H9 (cell line): ENCODE measurements around the gene FBXW4. TPM values are rescaled to one million over a fixed set of nuclear protein-coding genes. Genes with fewer than 3 reads are reported as not detected.

Experiments used
- DNase-seq: peaks from one replicate; pipeline ENCODE4 v3.0.0-alpha.2; 2017
- H2AFZ ChIP-seq: one replicate; pipeline ENCODE4 v1.6.1; 2013; ENCODE audit warnings: mild to moderate bottlenecking, low read length, control low read depth, moderate library complexity
- H2AK5ac ChIP-seq: 2 replicates; pipeline ENCODE4 v1.6.1; 2013; ENCODE audit warnings: low read length, control low read depth, mixed read lengths; ENCODE audit not compliant: insufficient read length
- H2BK120ac ChIP-seq: one replicate; pipeline ENCODE4 v1.6.1; 2013; ENCODE audit warnings: low read depth, mild to moderate bottlenecking, low read length, control low read depth, inconsistent platforms; ENCODE audit not compliant: poor library complexity, severe bottlenecking
- H2BK12ac ChIP-seq: 2 replicates; pipeline ENCODE4 v1.6.1; 2013; ENCODE audit warnings: low read length, control low read depth, mixed read lengths, low read depth; ENCODE audit not compliant: insufficient read length
- H2BK15ac ChIP-seq: 2 replicates; pipeline ENCODE4 v1.6.1; 2013; ENCODE audit warnings: low read depth, low read length, control low read depth
- H2BK20ac ChIP-seq: one replicate; pipeline ENCODE4 v1.6.1; 2013; ENCODE audit warnings: low read depth, mild to moderate bottlenecking, low read length, control low read depth, inconsistent platforms; ENCODE audit not compliant: poor library complexity, severe bottlenecking
- H2BK5ac ChIP-seq: 2 replicates; pipeline ENCODE4 v1.6.1; 2013; ENCODE audit warnings: low read length, control low read depth, mixed read lengths; ENCODE audit not compliant: insufficient read length
- H3K14ac ChIP-seq: 2 replicates; pipeline ENCODE4 v1.6.1; 2013; ENCODE audit warnings: low read length, control low read depth; ENCODE audit not compliant: insufficient read depth
- H3K18ac ChIP-seq: 2 replicates; pipeline ENCODE4 v1.6.1; 2013; ENCODE audit warnings: low read depth, mild to moderate bottlenecking, mixed read lengths, low read length, control low read depth; ENCODE audit not compliant: insufficient read length
- H3K23ac ChIP-seq: 2 replicates; pipeline ENCODE4 v1.6.1; 2013; ENCODE audit warnings: low read length, control low read depth, mixed read lengths, low read depth; ENCODE audit not compliant: insufficient read length
- H3K23me2 ChIP-seq: 2 replicates; pipeline ENCODE4 v1.6.1; 2013; ENCODE audit warnings: low read depth, mild to moderate bottlenecking, mixed read lengths, low read length, control low read depth; ENCODE audit not compliant: insufficient read length, poor library complexity, severe bottlenecking
- H3K27ac ChIP-seq: 2 replicates; pipeline ENCODE4 v1.5.1; 2013; ENCODE audit warnings: low read length, control low read depth, mixed read lengths, low read depth; ENCODE audit not compliant: insufficient read length
- H3K27me3 ChIP-seq: 2 replicates; pipeline ENCODE4 v1.6.1; 2013; ENCODE audit warnings: low read length, control low read depth, inconsistent platforms; ENCODE audit not compliant: insufficient read depth
- H3K4ac ChIP-seq: 2 replicates; pipeline ENCODE4 v1.6.1; 2013; ENCODE audit warnings: low read depth, mild to moderate bottlenecking, control low read depth, inconsistent platforms, low read length, moderate library complexity
- H3K4me1 ChIP-seq: 2 replicates; pipeline ENCODE4 v1.6.1; 2013; ENCODE audit warnings: low read length, control low read depth, inconsistent platforms; ENCODE audit not compliant: insufficient read depth
- H3K4me2 ChIP-seq: 2 replicates; pipeline ENCODE4 v1.6.1; 2013; ENCODE audit warnings: low read length, control low read depth, mixed read lengths; ENCODE audit not compliant: insufficient read length, insufficient read depth
- H3K56ac ChIP-seq: 2 replicates; pipeline ENCODE4 v1.6.1; 2013; ENCODE audit warnings: low read depth, mild to moderate bottlenecking, mixed read lengths, low read length, control low read depth; ENCODE audit not compliant: insufficient read length
- H3K79me1 ChIP-seq: 2 replicates; pipeline ENCODE4 v1.6.1; 2013; ENCODE audit warnings: low read depth, mild to moderate bottlenecking, moderate library complexity, low read length, control low read depth, inconsistent platforms; ENCODE audit not compliant: insufficient read depth, poor library complexity, severe bottlenecking
- H3K79me2 ChIP-seq: 2 replicates; pipeline ENCODE4 v1.6.1; 2013; ENCODE audit warnings: low read length, control low read depth, inconsistent platforms; ENCODE audit not compliant: insufficient read depth
- H3K9ac ChIP-seq: 2 replicates; pipeline ENCODE4 v1.6.1; 2013; ENCODE audit warnings: low read length, control low read depth, mixed read lengths; ENCODE audit not compliant: insufficient read length; ENCODE audit errors: extremely low read depth
- H3K9me3 ChIP-seq: one replicate; pipeline ENCODE4 v1.6.1; 2013; ENCODE audit warnings: low read depth, low read length, inconsistent platforms; ENCODE audit not compliant: control insufficient read depth
- H3T11ph ChIP-seq: one replicate; pipeline ENCODE4 v1.6.1; 2013; ENCODE audit warnings: mild to moderate bottlenecking, low read length, control low read depth, inconsistent platforms
- H4K20me1 ChIP-seq: one replicate; pipeline ENCODE4 v1.6.1; 2013; ENCODE audit not compliant: control insufficient read depth, insufficient read length, insufficient read depth
- H4K5ac ChIP-seq: 2 replicates; pipeline ENCODE4 v1.6.1; 2013; ENCODE audit warnings: low read depth, mild to moderate bottlenecking, mixed read lengths, low read length, control low read depth; ENCODE audit not compliant: insufficient read length
- H4K8ac ChIP-seq: replicated peaks from 2 replicates; pipeline ENCODE4 v1.6.1; 2013; ENCODE audit warnings: low read length, control low read depth, mixed read lengths, low read depth; ENCODE audit not compliant: insufficient read length
- H4K91ac ChIP-seq: 2 replicates; pipeline ENCODE4 v1.6.1; 2013; ENCODE audit warnings: low read depth, mild to moderate bottlenecking, moderate library complexity, mixed read lengths, low read length, control low read depth; ENCODE audit not compliant: insufficient read length
- H3K27ac Mint-ChIP-seq, 3 experiments: 2 replicates in 2 of 3; 3 replicates in 1 of 3; pipeline ENCODE4 v1.8.0; 2020 to 2021; ENCODE audit warnings: mixed read lengths in 3 of 3, mild to moderate bottlenecking in 1 of 3, moderate library complexity in 1 of 3
- H3K27me3 Mint-ChIP-seq: 2 replicates; pipeline ENCODE4 v1.8.0; 2021; ENCODE audit warnings: low read depth, mild to moderate bottlenecking, moderate library complexity, mixed read lengths
- H3K36me3 Mint-ChIP-seq, 3 experiments: 2 replicates in 2 of 3; 3 replicates in 1 of 3; pipeline ENCODE4 v1.8.0; 2020 to 2021; ENCODE audit warnings: low read depth in 3 of 3, mixed read lengths in 3 of 3; ENCODE audit not compliant: insufficient read depth in 1 of 3
- H3K4me1 Mint-ChIP-seq, 2 experiments: 2 replicates each; pipeline ENCODE4 v1.8.0; 2020; ENCODE audit warnings: mixed read lengths in 2 of 2
- H3K4me3 Mint-ChIP-seq, 2 experiments: 2 replicates in 1 of 2; 3 replicates in 1 of 2; pipeline ENCODE4 v1.8.0; 2020 to 2021; ENCODE audit warnings: mild to moderate bottlenecking in 2 of 2, mixed read lengths in 2 of 2, moderate library complexity in 1 of 2
- H3K9me3 Mint-ChIP-seq, 2 experiments: 2 replicates in 1 of 2; 3 replicates in 1 of 2; pipeline ENCODE4 v1.8.0; 2020; ENCODE audit warnings: mild to moderate bottlenecking in 2 of 2, mixed read lengths in 2 of 2, moderate library complexity in 1 of 2
- WGBS: extraction: QIAGEN DNeasy Blood & Tissue Kit; methylation state at CpG from one replicate; pipeline ENCODE4 v1.1.7; 2013; ENCODE audit warnings: missing lambda C conversion rate, low lambda C conversion rate, mixed read lengths; ENCODE audit not compliant: insufficient read length; ENCODE audit errors: extremely low coverage; 5-methylcytosine and 5-hydroxymethylcytosine counted together
- total RNA-seq: library from RNA; stranded (reverse); gene quantifications from 2 replicates; pipeline ENCODE4 v1.2.1, GENCODE V29; 2021
- TF ChIP-seq, protein P1 (sequence below): fragments of 200-600 bp; sonication (generic); conservative IDR thresholded peaks from 3 replicates; pipeline ENCODE4 v1.8.0; 2021; ENCODE audit warnings: antibody characterized with exemption, mild to moderate bottlenecking

The FBXW4 gene
- total RNA-seq, 1 experiment from 2014 or later, result 41.6 TPM

DNA sequence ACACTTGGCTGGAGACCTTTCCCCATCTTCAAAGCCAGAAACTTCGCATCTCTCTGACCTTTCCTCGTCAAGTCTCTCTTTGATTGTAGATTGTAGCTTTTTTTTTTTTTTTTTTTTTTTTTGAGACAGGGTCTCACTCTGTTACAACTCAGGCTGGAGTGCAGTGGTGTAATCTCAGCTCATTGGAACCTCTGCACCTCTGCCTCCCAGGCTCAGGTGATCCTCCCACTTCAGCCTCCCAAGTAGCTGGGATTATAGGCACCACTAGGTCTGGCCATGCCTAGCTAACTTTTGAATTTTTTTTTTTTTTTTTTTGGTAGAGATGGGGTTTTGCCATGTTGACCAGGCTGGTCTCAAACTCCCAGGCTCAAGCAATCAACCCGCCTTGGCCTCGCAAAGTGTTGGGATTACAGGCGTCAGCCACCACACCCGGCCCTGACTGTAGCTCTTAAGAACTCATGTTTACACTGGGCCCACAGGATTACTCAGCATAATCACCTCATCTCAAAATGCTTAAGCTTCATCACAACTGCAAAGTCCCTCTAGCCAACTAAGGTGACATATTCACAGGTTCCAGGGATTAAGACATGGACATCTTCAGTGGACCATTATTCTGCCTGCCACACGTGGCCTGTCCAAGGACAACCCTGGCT is 118.6 kb downstream of the FBXW4 start:
- H3K27ac Mint-ChIP-seq, result no peak overlapping the region

More for the DNA sequence above, 118.6 kb downstream of the FBXW4 start:
- Histone ChIP-seq H3K27ac (no peak overlapping the region), H2BK5ac (no peak overlapping the region), H4K20me1 (peaks cover 3% of the 10 kb centered on the region), H3K9ac (no peak overlapping the region), H3K14ac (no peak overlapping the region), H3K9me3 (no peaks in the 10 kb centered on the region), H3K18ac (no peak overlapping the region), H3K4ac (no peak overlapping the region), H4K5ac (no peak overlapping the region), H3K27me3 (peaks cover 6% of the 10 kb centered on the region; the same call in 1 of the 2 replicates), H2BK20ac (no peak overlapping the region), H3K23me2 (no peaks in the 10 kb centered on the region), H3K4me2 (no peak overlapping the region), H3T11ph (no peak overlapping the region), H2BK15ac (no peak overlapping the region), H2AFZ (no peak overlapping the region), H3K79me1 (no peaks in the 10 kb centered on the region), H2AK5ac (no peak overlapping the region), H3K23ac (no peak overlapping the region), H2BK120ac (no peak overlapping the region), H3K79me2 (no peaks in the 10 kb centered on the region), H3K56ac (no peak overlapping the region), H2BK12ac (no peak overlapping the region), H3K4me1 (0 out of 2 replicates have a peak, but pooled peaks cover 2% of the 10 kb centered on the region), H4K8ac (no peak overlapping the region), H4K91ac (no peak overlapping the region)
- Mint-ChIP-seq H3K4me3 (no peak overlapping the region), H3K36me3 (peaks cover 18 to 39% (median 32%) of the 10 kb centered on the region in 3 experiments), H3K27me3 (peaks cover 32% of the 10 kb centered on the region), H3K4me1 (peaks cover 24 to 33% of the 10 kb centered on the region in 2 experiments), H3K9me3 (peaks cover 3 to 8% of the 10 kb centered on the region in 2 experiments; a peak in 4 of 5 replicates)
- no CpG with 5 or more reads among the region's 7 CpGs for WGBS
- DNase-seq, result no peak
- TF ChIP-seq, protein P1, sequence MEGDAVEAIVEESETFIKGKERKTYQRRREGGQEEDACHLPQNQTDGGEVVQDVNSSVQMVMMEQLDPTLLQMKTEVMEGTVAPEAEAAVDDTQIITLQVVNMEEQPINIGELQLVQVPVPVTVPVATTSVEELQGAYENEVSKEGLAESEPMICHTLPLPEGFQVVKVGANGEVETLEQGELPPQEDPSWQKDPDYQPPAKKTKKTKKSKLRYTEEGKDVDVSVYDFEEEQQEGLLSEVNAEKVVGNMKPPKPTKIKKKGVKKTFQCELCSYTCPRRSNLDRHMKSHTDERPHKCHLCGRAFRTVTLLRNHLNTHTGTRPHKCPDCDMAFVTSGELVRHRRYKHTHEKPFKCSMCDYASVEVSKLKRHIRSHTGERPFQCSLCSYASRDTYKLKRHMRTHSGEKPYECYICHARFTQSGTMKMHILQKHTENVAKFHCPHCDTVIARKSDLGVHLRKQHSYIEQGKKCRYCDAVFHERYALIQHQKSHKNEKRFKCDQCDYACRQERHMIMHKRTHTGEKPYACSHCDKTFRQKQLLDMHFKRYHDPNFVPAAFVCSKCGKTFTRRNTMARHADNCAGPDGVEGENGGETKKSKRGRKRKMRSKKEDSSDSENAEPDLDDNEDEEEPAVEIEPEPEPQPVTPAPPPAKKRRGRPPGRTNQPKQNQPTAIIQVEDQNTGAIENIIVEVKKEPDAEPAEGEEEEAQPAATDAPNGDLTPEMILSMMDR, result no peak
